Astrocyte of the cerebellum (primary cell): ENCODE measurements around the gene IQSEC3.

Experiments used
- DNase-seq: peaks from one replicate; pipeline ENCODE4 v3.0.0-alpha.2; 2011; ENCODE audit warnings: low read depth
- H3K4me3 ChIP-seq: 2 replicates; pipeline ENCODE4 v1.5.1; 2011; ENCODE audit warnings: mild to moderate bottlenecking, low read depth, low read length, moderate library complexity
- CTCF ChIP-seq: IDR thresholded peaks from 2 replicates; pipeline ENCODE4 v1.5.1; 2012; ENCODE audit warnings: low read length, low read depth, moderate library complexity, mild to moderate bottlenecking; ENCODE audit errors: missing control alignments
- in situ Hi-C: cut with HindIII; loops from 2 replicates; pipeline ENCODE4 v1.10.0; 2017; ENCODE audit warnings: low sequenced_read_pairs

IQSEC3 gene

GRCh38 chr12:155006-155405 lies 88.4 kb downstream of the IQSEC3 start:
- no peak for DNase-seq
- no peak overlapping the region for H3K4me3 ChIP-seq
- in situ Hi-C loops: loop anchor here (5.0 kb wide), 1 partner anchor 43 kb away; no protein-coding TSS in a partner anchor
- TF ChIP-seq CTCF: no peak

- TF ChIP-seq CTCF: no peak
- no peak for DNase-seq
- in situ Hi-C loops: loop anchor here (5.0 kb wide), 1 partner anchor 43 kb away; no protein-coding TSS in a partner anchor
- no peak overlapping the region for H3K4me3 ChIP-seq
Measured at GRCh38 chr12:155646-156045, 89.1 kb downstream of the IQSEC3 start.

GRCh38 chr12:156945-157344 lies 90.4 kb downstream of the IQSEC3 start:
- in situ Hi-C loops: loop anchor here (5.0 kb wide), 1 partner anchor 45 kb away; no protein-coding TSS in a partner anchor
- no peak overlapping the region for H3K4me3 ChIP-seq
- TF ChIP-seq CTCF: no peak
- no peak for DNase-seq

GRCh38 chr12:157644-158043 lies 91.1 kb downstream of the IQSEC3 start:
- H3K4me3 ChIP-seq: no peak overlapping the region
- in situ Hi-C loops: loop anchor here (5.0 kb wide), 1 partner anchor 45 kb away; no protein-coding TSS in a partner anchor

GRCh38 chr12:159156-159782 lies 92.7 kb downstream of the IQSEC3 start:
- no peak for DNase-seq
- TF ChIP-seq CTCF: no peak
- in situ Hi-C loops: loop anchor here (5.0 kb wide), 1 partner anchor 47 kb away; no protein-coding TSS in a partner anchor
- no peak overlapping the region for H3K4me3 ChIP-seq

More at GRCh38 chr12:157644-158043, 91.1 kb downstream of the IQSEC3 start:
- DNase-seq: no peak
- TF ChIP-seq CTCF: no peak

- in situ Hi-C loops: no loop called here
- no peak for TF ChIP-seq CTCF
- H3K4me3 ChIP-seq: no peak overlapping the region
- DNase-seq: no peak
Measured at GRCh38 chr12:160858-161257, 94.3 kb downstream of the IQSEC3 start.
